NT2/D1 (cell line): ENCODE data around the gene LRRC32.

ENCODE experiments used
- DNase-seq: peaks from one replicate; pipeline ENCODE4 v3.0.0-alpha.2; 2011; ENCODE audit warnings: low read depth, low spot score
- H3K27me3 ChIP-seq: 2 replicates; pipeline ENCODE4 v1.6.0; 2011; ENCODE audit warnings: mild to moderate bottlenecking; ENCODE audit not compliant: insufficient read length, insufficient read depth
- H3K36me3 ChIP-seq: 2 replicates; pipeline ENCODE4 v1.6.1; 2011; ENCODE audit warnings: mild to moderate bottlenecking, low read length, mixed read lengths; ENCODE audit not compliant: insufficient read depth, insufficient read length
- H3K4me1 ChIP-seq: 2 replicates; pipeline ENCODE4 v1.5.1; 2011; ENCODE audit not compliant: insufficient read depth, insufficient read length
- H3K4me3 ChIP-seq: 2 replicates; pipeline ENCODE4 v1.5.1; 2011; ENCODE audit warnings: low read depth; ENCODE audit not compliant: insufficient read length
- H3K9ac ChIP-seq: 2 replicates; pipeline ENCODE4 v1.6.0; 2011; ENCODE audit warnings: low read depth; ENCODE audit not compliant: insufficient read length
- H3K9me3 ChIP-seq: 2 replicates; pipeline ENCODE4 v1.5.1; 2011; ENCODE audit warnings: mild to moderate bottlenecking, low read length; ENCODE audit not compliant: insufficient read depth
- SUZ12 ChIP-seq: IDR thresholded peaks from 2 replicates; pipeline ENCODE4 v1.6.1; 2011; ENCODE audit not compliant: insufficient read length, insufficient read depth; ENCODE audit errors: extremely low read depth
- YY1 ChIP-seq: IDR thresholded peaks from 2 replicates; pipeline ENCODE4 v1.6.1; 2011; ENCODE audit not compliant: insufficient read length, insufficient read depth
- ZNF274 ChIP-seq: IDR thresholded peaks from 2 replicates; pipeline ENCODE4 v1.6.1; 2011; ENCODE audit warnings: mild to moderate bottlenecking, low read depth, low read length

LRRC32 gene

GRCh38 chr11:76629116-76629852 lies 41.3 kb downstream of the LRRC32 start:
- H3K9ac ChIP-seq = no peak overlapping the region
- TF ChIP-seq SUZ12 = no peak
- no peak for TF ChIP-seq ZNF274
- no peak for TF ChIP-seq YY1
- H3K4me1 ChIP-seq = peaks cover 4% of the 10 kb centered on the region
- no peaks in the 10 kb centered on the region for H3K36me3 ChIP-seq
- no peak overlapping the region for H3K4me3 ChIP-seq
- no peak for DNase-seq
- H3K27me3 ChIP-seq = no peaks in the 10 kb centered on the region
- no peaks in the 10 kb centered on the region for H3K9me3 ChIP-seq

DNA sequence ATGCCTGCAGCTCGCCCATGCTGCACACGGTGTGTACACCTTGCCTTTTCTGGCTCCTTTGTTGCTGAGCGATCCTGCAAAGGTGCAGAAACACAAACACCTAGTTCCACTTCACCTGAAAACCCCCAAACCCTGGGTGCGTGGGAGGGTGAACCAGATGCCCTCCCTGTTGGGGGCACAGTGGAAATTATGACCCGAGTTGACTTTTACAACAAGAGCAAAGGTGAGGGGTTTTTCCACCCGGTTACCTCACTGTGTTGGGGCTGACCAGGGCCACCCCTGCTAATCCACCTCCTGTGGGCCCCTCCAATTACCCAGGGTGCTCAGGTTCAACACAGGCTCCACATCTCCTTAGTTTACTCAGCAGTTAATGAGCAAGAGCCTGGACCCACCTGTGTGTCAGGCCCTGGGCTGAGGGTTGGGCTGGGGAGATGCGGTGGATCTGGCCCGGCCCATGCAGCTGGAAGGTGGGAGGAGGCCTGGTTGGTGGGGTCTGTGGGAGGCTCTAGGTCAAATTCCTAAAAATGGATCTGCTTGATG lies 42.1 kb downstream of the LRRC32 start:
- no peak overlapping the region for H3K4me3 ChIP-seq
- no peaks in the 10 kb centered on the region for H3K9me3 ChIP-seq
- no peak for DNase-seq
- no peaks in the 10 kb centered on the region for H3K36me3 ChIP-seq
- no peaks in the 10 kb centered on the region for H3K27me3 ChIP-seq
- no peak for TF ChIP-seq YY1
- TF ChIP-seq SUZ12 = no peak
- no peak for TF ChIP-seq ZNF274
- H3K9ac ChIP-seq = no peak overlapping the region
- peaks cover 9% of the 10 kb centered on the region for H3K4me1 ChIP-seq

- Histone ChIP-seq H3K9ac (no peak overlapping the region), H3K4me3 (no peak overlapping the region)
- no peak for TF ChIP-seq SUZ12
- TF ChIP-seq ZNF274 = no peak
- no peak for TF ChIP-seq YY1
These were observed 42.9 kb downstream of the LRRC32 start for GRCh38 chr11:76627606-76628005.

GRCh38 chr11:76626921-76627401 lies 43.6 kb downstream of the LRRC32 start:
- Histone ChIP-seq H3K36me3 (no peaks in the 10 kb centered on the region), H3K4me3 (no peak overlapping the region), H3K9me3 (no peaks in the 10 kb centered on the region), H3K4me1 (peaks cover 17% of the 10 kb centered on the region), H3K27me3 (no peaks in the 10 kb centered on the region), H3K9ac (no peak overlapping the region)
- no peak for DNase-seq
- TF ChIP-seq YY1 (no peak), SUZ12 (no peak), ZNF274 (no peak)

More at GRCh38 chr11:76627606-76628005, 42.9 kb downstream of the LRRC32 start:
- no peaks in the 10 kb centered on the region for H3K27me3 ChIP-seq
- no peaks in the 10 kb centered on the region for H3K9me3 ChIP-seq
- DNase-seq = no peak
- peaks cover 11% of the 10 kb centered on the region for H3K4me1 ChIP-seq
- H3K36me3 ChIP-seq = no peaks in the 10 kb centered on the region

GRCh38 chr11:76626266-76626665 lies 44.3 kb downstream of the LRRC32 start:
- peaks cover 17% of the 10 kb centered on the region for H3K4me1 ChIP-seq
- H3K9ac ChIP-seq = no peak overlapping the region
- no peaks in the 10 kb centered on the region for H3K9me3 ChIP-seq
- H3K27me3 ChIP-seq = no peaks in the 10 kb centered on the region
- no peaks in the 10 kb centered on the region for H3K36me3 ChIP-seq
- no peak overlapping the region for H3K4me3 ChIP-seq
- TF ChIP-seq ZNF274 = no peak
- no peak for TF ChIP-seq SUZ12
- TF ChIP-seq YY1 = no peak
- DNase-seq = no peak

GRCh38 chr11:76625472-76626186 lies 44.9 kb downstream of the LRRC32 start:
- H3K36me3 ChIP-seq = no peaks in the 10 kb centered on the region
- no peak overlapping the region for H3K9ac ChIP-seq
- TF ChIP-seq SUZ12 = no peak
- no peak for TF ChIP-seq ZNF274
- TF ChIP-seq YY1 = no peak
- no peaks in the 10 kb centered on the region for H3K27me3 ChIP-seq
- H3K4me1 ChIP-seq = peaks cover 17% of the 10 kb centered on the region
- no peaks in the 10 kb centered on the region for H3K9me3 ChIP-seq
- no peak overlapping the region for H3K4me3 ChIP-seq
- no peak for DNase-seq
